Posterior vena cava (tissue), 2 donors: Measurements from ENCODE around the gene DGKG. TPM values are rescaled to one million over a fixed set of nuclear protein-coding genes. Genes with fewer than 3 reads are reported as not detected.

Experiments
- DNase-seq: peaks from one replicate; pipeline ENCODE4 v3.0.0-alpha.2; 2020; ENCODE audit warnings: low spot score
- intact Hi-C, 2 donors: fragments of 100-400 bp; cut with DNase I; formaldehyde crosslinking; loops; one replicate each; pipeline versions ENCODE4 v1.14.1 to v1.14.2; 2022 to 2023
- total RNA-seq, 2 donors: library from RNA; stranded (reverse); fragmentation: NEBNext Ultra II Directional; extraction: Animal tissue kit (Norgen Biotek cat#: 25700); gene quantifications; one replicate each; pipeline ENCODE4 v1.2.1, GENCODE V29; 2021
- donor health status: DM: yes; HTN: yes; CAD: no.
- donor health status: DM: yes; HTN: yes; CAD: no.

Gene DGKG
- total RNA-seq, 2 donors from 2014 or later = 16.7 to 18.2 TPM

- intact Hi-C loops = no loop called here
Measured at GRCh38 chr3:186138272-186138981, 223.6 kb downstream of the DGKG start.

GRCh38 chr3:186137051-186137685, 224.9 kb downstream of the DGKG start:
- no peak for DNase-seq
- intact Hi-C loops = no loop called here

More at GRCh38 chr3:186138272-186138981, 223.6 kb downstream of the DGKG start:
- DNase-seq = no peak

DNA sequence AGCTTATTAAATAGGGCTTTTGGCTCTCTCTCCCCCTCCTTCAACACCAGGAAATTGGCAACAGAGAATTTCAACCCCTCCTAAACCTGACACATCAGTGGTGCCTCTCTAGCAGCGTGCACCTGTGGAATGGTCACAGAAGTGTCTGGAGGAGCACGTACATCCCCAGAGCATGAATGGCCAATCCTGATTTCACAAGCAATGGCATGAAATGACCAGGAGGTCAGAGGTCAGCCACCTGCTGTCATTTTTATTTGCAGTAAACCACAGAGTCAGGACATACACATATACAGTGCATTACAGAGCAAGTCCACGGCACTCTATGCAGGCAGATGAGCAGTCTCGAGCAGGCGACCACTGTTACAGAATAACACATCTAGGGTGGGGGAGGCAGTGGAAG, 228.1 kb downstream of the DGKG start:
- intact Hi-C loops = no loop called here

DNA sequence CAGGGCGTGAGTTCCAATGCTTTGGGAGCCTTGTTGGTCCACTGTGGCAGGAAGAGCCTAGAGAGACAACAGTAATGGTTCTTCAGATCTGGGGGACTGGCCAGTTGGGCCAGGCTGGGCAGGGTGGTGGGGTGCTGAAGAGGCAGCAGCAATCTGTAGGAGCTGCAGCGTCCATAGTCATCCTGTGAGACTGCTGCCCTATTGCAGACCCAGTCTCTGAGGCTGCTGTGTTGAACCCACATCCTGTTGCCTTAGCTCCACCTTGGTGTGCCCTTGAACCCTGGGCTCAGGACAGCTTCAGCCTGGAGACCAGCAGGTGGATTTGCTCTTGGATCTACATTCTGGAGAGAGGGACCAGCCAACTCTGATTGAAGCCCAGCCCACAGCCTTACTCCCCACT, 229.5 kb downstream of the DGKG start:
- no peak for DNase-seq
- intact Hi-C loops = no loop called here

More for the DNA sequence above, 228.1 kb downstream of the DGKG start:
- no peak for DNase-seq

DNA sequence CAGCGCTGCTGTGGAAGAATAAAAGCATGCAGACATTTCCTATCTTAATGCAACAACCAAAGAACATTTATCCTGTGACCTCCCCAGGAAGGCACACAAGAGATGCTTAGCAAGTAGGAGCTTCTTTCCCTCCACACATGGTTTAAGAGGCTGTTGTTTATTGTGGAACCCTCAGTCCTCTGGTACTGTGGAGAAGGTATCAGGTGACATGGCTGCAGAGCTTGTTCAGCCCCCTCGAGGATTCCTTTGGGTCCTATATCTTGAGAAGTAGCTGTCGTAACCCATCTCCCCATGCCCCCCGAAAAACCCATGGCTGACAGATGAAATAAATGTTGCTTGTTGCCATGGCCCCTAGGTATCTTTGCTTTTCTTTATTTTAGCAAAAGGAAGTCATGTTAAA, 232.8 kb downstream of the DGKG start:
- intact Hi-C loops = no loop called here
- DNase-seq = no peak

DNA sequence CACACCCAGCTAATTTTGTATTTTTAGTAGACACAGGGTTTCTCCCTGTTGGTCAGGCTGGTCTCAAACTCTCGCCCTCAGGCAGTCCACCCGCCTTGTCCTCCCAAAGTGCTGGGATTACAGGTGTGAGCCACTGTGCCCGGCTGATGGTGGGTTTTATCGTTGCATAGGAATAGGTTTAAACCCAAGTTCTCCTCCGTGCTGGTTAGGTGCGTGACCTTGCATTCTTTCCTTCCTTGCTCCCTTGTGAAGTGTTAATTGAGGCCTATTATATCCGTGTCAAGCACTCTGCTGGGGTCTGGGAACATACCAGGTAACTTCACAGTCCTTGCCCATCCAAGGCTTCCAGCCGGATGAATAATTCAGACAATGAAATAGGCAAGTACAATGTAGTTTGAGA, 233.9 kb downstream of the DGKG start:
- DNase-seq = no peak
- intact Hi-C loops = no loop called here

- no peak for DNase-seq
- intact Hi-C loops = no loop called here
Measured at GRCh38 chr3:186127463-186127862, 234.6 kb downstream of the DGKG start.

DNA sequence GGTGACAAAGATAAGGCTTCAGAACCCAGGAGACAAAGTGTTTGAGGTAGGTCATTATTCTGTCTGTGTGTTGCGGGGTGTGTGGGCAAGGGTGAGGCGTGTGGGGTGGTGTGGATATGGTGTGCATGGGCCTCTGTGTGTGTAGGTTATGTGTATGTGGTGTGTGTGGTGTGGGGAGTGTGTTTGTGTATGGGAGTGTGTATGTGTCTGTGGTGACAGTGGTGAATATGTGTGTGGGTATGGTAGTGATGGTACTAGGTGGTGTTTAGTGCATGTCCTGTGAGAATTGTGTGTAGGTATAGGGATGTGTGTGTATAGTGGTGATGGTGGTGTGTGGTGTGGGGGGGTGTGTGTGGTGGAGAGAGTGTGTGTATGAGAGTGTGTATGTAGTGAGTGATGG, 236.9 kb downstream of the DGKG start:
- intact Hi-C loops = no loop called here
- DNase-seq = no peak

- intact Hi-C loops = no loop called here
Measured at GRCh38 chr3:186124592-186124991, 237.4 kb downstream of the DGKG start.

DNA sequence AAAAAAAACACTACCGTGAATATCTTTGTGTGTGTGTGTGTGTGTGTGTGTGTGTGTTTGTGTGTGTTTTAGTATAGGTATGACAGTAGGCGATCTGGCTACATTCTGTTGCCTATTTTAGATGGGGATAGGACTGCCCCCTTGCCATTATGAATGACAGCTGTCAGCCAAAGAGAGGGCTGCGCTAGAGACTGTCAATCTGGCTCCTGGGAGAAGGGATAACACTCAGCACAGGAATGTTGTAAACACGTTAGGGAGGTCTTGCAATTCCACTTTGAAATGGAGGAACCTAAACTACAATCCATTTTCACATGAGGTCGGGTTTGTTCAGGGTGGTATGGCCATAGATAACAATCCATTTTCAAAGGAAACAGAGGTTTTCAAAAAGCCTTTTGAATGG, 239.0 kb downstream of the DGKG start:
- no peak for DNase-seq
- intact Hi-C loops = no loop called here

More at GRCh38 chr3:186124592-186124991, 237.4 kb downstream of the DGKG start:
- DNase-seq = no peak

DNA sequence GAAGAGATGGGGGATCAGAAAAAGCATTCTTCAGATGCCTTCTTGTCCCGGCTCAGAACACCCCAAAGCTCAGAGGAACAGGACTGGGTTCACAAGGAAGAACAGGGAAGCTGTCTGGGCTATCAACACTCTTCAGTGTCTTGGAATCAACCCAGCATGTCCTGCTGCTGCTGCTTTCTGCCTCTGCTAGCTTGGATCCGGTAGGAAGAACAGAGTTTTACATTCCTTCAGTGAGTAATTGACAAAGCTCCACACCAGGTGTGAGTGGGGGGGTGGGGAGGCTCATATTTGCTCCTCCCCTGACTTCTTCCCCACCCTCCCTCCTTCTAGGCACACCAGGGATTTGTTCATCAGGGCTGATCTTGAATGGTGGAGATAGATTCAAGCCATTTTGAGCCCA, 240.1 kb downstream of the DGKG start:
- no peak for DNase-seq
- intact Hi-C loops = no loop called here

DNA sequence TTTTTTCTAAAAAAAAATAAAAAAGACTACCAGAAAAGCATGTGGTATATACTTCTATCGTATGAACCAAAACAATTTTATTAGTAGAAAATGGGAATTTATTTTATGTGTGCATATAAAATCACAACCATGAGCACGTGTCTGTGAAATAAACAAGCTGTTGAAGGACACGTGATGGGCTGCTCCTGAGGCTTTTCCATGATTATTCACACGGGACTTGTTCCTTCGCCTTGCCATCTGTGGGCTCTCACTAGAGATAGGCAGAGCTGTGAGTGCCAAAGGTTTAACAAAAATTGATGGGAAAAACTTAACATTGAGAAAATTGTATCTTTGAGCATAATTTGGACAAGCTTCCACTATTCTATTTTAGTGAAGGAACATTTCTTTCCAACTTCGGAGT, 240.8 kb downstream of the DGKG start:
- no peak for DNase-seq
- intact Hi-C loops = no loop called here

GRCh38 chr3:186119499-186119898, 242.5 kb downstream of the DGKG start:
- intact Hi-C loops = no loop called here
- no peak for DNase-seq

DNA sequence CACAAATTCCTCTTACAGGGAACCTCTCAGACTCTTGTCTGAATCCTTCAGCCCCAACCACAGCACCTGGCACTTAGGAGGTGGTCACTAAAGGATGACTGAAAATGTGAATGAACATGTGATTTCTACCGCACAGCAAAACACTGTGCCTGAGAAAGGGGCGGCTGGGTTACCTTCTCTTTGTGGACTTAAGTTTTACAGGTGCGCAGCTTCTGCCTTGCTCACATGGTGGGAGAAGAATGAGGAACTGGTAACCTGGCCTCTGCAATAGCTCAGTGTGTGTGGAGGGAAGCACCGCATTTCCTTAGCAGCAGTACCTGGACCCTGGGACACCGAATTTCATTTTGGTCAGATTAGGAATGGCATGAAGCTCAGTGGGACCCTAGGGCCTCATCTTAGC, 243.3 kb downstream of the DGKG start:
- intact Hi-C loops = no loop called here
- no peak for DNase-seq

DNA sequence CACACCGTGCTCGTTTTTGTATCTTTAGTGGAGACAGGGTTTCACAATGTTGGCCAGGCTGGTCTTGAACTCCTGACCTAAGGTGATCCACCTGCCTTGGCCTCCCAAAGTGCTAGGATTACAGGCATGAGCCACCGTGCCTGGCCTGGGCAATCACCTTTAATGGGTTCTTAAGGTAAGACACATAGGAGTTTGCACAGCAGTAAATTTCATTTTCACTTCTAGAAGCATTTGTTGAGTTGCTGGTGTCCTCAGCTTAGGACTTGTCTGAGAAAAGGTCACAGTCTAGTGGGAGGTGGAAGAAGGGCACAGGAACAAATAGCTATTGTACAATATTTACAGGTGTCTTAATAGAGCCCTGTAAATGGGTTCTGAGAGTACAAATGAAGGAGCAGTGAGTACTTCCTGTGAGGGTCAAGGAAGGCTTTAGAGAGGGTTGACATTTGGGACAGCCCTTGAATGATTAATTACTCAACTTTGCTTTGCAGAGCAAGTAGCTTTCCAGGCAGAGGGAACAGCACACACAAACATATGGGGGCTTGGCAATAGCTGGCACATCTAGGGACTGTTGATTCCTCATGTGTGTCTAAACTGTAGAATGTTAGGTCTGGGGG, 244.4 kb downstream of the DGKG start:
- intact Hi-C loops = no loop called here
- DNase-seq = no peak

GRCh38 chr3:186115239-186115996, 246.6 kb downstream of the DGKG start:
- intact Hi-C loops = no loop called here
- no peak for DNase-seq

DNA sequence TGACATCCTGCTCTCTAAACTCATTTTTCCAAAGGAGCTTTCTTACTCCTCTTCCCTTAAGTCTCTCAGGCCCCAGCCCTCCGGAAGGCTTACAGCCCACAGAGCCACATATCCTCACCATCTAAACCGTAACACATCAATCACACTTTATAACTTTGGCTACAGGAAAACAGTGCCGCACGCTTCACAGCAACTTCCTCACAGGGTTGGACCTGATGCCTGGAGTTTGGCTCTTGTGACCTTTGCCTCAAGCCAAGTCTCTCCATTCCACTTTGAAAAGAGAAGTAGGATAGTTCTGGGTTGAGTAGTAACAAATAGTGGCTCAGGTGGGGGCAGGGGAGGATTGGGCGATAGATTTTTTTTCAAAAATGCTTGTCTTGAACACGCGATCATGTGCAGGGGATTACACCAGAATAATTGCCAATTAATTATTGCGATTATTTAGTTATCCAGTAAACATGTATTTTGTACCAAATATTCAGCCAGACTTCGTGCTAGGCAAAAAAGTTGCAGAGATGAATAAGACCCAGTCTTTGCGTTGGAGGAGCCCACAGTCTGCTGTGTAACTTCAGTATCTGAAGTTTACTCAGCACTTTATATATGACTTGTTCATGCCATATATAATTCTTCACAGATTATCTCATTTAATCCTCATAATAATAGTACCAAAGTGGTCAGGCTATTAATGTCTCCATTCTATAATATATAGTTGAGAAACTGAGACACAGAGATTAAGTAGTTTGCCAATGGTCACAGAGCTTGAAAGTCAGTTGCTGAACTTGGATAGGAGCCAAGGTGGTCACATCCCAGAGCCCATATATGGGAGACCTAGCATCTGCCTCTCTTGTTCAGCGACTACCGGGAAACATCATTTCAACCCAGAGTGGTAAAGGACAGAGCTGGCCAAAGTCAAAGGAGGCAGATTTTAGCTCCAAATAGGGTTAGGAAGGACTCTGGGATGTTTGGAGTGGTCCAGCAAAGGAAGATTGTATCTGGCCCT, 250.8 kb downstream of the DGKG start:
- no peak for DNase-seq
- intact Hi-C loops = no loop called here

GRCh38 chr3:186109897-186110803, 251.9 kb downstream of the DGKG start:
- DNase-seq = peak; percentile 82
- intact Hi-C loops = no loop called here
